HuH-7.5 (cell line): ENCODE data around the gene MRM1.

Experiments
- DNase-seq: peaks from one replicate; pipeline ENCODE4 v3.0.0; 2011; ENCODE audit warnings: low spot score

The MRM1 gene

DNA sequence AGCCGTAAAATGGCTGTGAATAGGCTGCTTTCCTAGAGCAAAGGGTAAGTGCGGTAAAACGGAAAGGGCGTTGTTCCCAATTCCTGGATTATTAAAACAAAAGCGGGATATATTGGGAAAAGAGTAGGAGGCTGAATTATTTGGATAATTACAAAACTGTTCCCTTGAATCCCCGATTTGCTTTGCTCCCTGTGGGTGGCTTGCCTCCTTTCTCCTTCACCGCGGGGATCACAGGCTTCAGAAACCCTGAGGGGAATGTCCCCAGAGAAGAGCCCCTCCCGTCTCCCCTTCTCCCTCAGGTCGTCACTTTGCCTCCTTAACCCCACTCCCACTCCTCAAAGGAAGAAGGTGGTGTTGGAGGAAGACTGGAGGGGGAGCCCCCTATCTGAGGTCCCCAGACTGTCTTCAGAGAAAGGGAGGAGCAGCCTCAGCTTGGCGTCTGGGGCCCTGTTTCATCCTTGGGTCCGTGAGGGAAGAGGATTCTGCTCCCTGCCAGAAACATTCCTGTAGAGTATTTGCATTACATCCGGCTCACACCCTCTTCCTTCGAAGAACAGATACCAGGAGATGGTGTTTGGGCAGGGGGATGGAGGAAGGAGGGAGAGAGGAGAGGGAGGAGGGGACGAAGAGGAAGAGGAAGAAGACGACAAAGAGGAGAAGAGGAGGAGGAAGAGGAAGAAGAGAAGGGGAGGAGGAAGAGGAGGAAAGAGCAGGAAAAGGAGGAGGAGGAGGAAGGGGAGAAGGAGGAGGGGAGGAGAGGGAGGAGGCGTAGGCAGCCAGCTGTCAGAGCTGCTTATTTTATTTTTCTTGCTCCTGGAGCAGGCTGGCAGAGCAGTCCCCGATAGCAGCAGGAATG, 31.8 kb downstream of the MRM1 start:
- DNase-seq: no peak

- no peak for DNase-seq
Measured at GRCh38 chr17:36640346-36640745, 39.0 kb downstream of the MRM1 start.

DNA sequence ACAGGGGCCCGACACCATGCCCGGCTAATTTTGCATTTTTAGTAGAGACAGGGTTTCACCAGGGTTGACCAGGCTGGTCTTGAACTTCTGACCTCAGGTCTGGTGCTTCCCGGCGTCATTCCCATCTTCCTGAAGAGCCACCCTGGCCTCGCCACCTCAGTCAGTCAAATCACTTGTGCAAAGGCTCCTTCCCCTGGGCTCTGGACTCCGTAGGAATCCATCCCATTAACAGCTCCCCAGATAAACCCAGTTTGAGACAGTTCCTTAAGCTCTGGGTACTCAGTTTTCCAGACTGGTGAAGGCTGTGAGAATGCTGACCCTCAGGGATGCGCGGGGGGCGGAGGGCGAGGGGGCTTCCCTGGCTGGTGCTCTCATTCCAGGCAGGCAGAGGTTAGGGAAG, 39.5 kb downstream of the MRM1 start:
- DNase-seq: no peak

- no peak for DNase-seq
Measured at GRCh38 chr17:36641331-36641876, 40.0 kb downstream of the MRM1 start.

DNA sequence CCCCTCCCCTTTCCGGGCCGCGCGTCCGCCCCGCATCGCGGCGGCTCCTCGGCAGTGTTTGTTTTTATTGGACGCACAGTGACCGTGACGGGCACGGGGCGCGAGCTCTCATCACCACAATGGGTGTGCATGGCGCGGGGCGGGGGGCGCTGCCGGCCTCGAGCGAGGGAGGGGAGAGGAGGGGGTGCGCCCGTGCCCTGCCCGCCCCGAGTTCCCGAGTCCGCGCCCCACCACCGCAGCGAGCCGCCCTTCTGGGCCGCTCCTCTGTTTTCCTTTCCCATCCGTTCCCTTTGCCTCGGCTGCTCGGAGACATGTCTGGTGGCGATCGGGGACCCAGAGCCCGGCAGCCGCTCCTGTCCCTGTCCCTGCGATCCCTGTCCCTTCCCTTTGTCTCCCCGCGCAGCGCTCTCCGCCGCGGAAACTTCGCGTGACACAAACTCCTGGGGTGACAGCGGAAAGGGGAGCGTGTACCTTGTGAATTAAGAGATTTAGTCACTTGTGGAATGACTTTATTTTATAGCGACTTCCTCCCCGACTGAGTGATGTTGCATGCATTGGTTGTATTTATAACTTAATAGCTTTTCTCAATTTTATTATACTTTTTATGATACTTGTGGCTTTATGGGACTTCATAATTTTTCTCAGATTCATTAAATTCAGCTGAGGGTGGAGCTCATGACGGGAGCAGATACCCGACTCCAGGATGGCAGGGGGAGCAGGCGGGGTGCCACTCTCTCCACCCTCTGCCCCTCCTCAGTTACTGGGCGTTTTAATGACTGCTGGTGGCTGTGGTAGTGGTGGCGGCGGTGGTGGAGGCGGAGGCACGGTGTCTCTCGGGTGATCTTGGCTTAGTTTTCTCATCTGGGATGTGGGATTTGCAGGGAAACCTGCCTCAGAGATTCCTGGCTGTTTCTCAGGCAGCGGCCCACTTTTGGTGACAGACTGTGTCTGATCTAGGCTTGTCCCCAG, 40.8 kb downstream of the MRM1 start:
- no peak for DNase-seq

DNA sequence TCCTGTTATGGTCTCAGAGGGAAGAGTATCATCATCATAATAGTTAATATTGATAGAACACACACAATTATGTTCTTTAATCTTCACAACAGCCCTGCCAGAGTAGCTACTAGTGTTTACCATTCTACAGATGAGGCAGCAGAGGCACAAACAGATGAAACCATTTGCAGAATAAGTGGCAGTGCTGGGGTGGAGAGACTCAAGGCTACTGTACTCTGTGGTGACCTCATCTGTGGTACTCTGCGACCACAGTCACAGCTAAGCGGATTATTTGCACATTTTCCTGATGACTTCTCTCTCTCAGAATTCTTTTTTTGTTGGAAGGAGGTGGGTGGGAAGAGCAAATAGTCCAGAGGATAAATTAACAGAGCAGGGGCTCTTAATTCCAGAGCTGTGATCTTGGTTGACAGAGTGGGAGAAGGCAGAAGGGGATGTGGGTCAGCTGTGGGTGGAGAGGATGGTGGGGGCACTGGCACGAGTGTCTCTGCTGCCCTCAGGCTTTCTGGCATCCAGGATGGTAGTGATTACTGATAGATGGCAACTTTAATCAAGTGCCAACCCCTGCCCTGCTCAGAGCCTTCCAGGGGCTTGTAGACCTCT, 41.8 kb downstream of the MRM1 start:
- DNase-seq: no peak

GRCh38 chr17:36645422-36645821, 44.0 kb downstream of the MRM1 start:
- DNase-seq: no peak

- no peak for DNase-seq
Measured at GRCh38 chr17:36647636-36648035, 46.3 kb downstream of the MRM1 start.

DNA sequence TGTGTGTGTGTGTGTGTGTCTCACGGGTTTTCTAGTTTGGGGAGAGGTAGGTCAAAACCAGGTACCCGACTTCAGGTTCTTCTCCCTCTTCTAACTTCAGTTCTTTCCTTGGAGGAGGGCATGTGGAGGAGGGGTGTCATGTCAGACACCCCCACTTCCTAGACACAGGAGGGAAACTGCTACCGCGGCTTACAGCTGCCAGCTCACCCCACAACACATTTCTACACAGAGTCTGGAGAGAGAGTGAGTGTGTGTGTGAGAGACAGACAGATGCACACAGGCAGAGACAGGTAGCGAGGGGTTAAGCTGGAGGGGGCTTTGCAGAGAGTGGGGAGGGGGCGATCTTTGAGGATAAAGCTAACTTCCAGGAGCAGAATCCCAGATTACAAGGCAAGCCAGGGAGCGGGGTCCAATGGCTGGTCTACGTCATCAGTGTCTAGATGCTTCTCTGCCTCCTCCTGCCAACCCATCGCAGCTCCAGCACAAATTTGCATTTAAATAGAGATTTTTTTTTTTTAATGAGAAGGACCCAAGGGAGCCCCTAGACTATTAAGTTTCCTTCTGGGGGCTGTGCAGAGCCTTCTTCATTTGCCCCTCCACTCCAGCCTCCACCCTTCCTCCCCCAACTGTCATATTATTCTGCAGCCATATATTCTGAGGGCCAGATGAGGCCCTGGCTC, 48.9 kb downstream of the MRM1 start:
- no peak for DNase-seq

DNA sequence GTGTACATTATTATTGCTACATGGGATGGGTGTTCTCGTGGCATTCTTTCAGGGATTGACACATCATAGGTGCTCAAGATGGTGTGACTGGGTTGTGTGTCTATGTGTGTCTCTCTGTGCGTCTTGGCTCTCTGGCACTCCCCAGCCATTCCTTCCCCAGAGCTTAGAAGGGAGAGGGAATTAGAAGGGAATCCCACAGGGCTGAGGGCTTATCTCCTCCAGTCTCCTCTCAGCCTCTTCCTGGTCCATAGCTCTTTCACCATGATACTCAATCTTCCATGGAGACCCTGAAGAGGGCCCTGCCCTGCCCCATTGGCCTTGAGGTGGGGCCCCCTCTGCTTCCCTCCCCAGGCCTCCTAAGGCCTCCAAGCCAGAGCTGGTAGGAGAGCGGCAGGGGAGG, 52.0 kb downstream of the MRM1 start:
- no peak for DNase-seq

DNA sequence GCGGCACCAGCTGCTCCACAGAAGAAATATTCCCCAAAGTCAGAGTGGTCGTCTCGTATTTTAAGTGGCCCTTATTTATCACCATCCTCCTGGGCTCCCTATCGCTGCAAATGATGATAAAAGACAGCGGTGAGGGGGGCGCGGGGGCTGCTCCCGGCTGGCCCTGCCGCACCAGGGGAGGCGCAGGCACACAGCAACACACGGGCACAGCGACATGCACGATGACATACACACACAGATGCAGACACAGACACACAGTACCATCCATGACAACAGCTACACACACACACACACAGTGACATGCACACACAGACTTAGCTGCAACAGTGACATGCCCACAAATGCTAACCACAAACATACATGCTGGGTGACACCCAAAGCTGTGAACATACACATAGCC, 52.5 kb downstream of the MRM1 start:
- no peak for DNase-seq

- DNase-seq: no peak
Measured at GRCh38 chr17:36655726-36656125, 54.3 kb downstream of the MRM1 start.

DNA sequence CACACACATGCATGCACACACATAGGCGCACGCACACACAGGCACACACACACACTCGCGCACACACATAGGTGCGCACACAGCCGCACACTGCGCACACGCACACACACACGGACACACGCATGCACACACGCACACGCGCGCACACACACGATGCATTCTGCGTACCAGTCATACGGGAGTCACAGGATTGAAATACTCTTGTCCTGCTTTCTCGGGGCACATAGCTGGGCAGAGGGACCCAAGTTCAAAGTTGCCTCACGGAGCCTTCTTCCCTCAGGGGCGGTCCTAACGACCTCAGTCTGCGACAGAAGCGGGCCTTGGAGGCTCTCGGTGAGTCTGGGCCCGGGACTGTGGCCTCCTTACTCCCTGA, 56.0 kb downstream of the MRM1 start:
- no peak for DNase-seq

DNA sequence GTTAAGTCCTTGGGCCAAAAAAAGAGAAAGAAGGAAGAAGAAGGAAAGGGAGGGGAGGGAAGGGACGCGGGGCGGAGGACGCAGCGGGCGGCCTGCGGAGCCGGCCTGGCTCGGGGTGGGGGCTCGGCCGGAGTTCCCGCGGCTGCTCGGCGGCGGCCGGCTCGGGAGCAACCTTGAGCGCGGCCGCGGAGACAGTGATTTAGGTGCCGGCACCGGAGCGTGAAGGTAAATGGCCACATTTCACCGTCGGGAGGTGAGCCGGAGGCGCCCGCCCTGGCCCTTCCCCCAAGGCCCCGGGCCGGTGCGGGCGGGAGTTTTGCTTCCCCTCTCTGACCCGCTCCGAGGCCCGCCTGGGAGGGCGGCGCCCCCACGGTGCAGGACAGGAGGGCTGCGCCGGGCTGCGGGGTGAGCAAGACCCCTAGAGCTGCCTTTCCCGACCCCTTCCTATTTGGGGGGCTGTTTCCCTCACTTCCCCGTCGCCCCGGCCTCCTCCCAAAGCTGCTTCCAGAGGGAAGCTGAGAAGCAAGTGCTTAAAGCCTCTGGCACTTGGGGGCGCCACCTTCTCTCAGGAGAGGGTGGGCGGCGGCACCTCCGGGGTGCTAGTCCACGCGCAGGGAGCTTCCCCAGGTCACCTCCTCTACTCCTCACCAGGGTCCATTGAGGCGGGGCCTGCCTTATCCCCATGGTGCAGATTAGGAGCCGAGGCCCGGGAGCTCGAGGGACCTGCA, 56.5 kb downstream of the MRM1 start:
- peak; percentile 44 for DNase-seq
